HepG2 (cell line): Measurements from ENCODE around the gene ALG14. TPM values are rescaled to one million over a fixed set of nuclear protein-coding genes. Genes with fewer than 3 reads are reported as not detected.
A peak's percentile ranks its signal among the peaks of the same experiment; 100 is the strongest.

Source experiments
- MYPOP ChIP-seq: sonication (generic); formaldehyde crosslinking; IDR thresholded peaks from 2 replicates; pipeline ENCODE4 v1.8.1; 2023; ENCODE audit warnings: mild to moderate bottlenecking, moderate library complexity, missing genetic modification reagents
- TFAP4 ChIP-seq: sonication (generic); IDR thresholded peaks from 2 replicates; pipeline ENCODE4 v1.6.1; 2016; ENCODE audit warnings: low read depth, borderline replicate concordance
- ZMAT3 ChIP-seq: sonication (generic); formaldehyde crosslinking; conservative IDR thresholded peaks from 2 replicates; pipeline ENCODE4 v1.7.0; 2021; ENCODE audit warnings: missing genetic modification reagents
- ZNF318 ChIP-seq: sonication (generic); formaldehyde crosslinking; IDR thresholded peaks from 2 replicates; pipeline ENCODE4 v1.4.0; 2020; ENCODE audit warnings: mild to moderate bottlenecking, missing genetic modification reagents
- ZNF407 ChIP-seq: sonication (generic); formaldehyde crosslinking; IDR thresholded peaks from one replicate; pipeline ENCODE4 v1.5.1; 2020; ENCODE audit warnings: mild to moderate bottlenecking, missing genetic modification reagents; ENCODE audit errors: not compliant biosample characterization
- ZSCAN30 ChIP-seq: sonication (generic); formaldehyde crosslinking; IDR thresholded peaks from 2 replicates; pipeline ENCODE4 v1.5.0; 2020; ENCODE audit warnings: mild to moderate bottlenecking, missing genetic modification reagents
- polyA plus RNA-seq, 8 experiments: library from polyadenylated mRNA; depleted of rRNA in 3 of 8; stranded (reverse) in 7 of 8; unstranded in 1 of 8; fragments of >200 nt; fragmentation: Illumina TruSeq in 4 of 8; extraction: Trizol in 4 of 8; gene quantifications; 2 replicates each; pipeline versions ENCODE4 v1.2.1 to v1.2.3, GENCODE V29; 2011 to 2016; ENCODE audit warnings: low read depth in 4 of 8, missing spikeins in 1 of 8, mixed read lengths in 1 of 8; ENCODE audit not compliant: insufficient read depth in 1 of 8
- total RNA-seq, 5 experiments: library from RNA; depleted of rRNA; stranded (reverse); fragments of >200 nt; fragmentation: Illumina TruSeq; extraction: Trizol; gene quantifications; 2 replicates each; pipeline ENCODE4 v1.2.3, GENCODE V29; 2016; ENCODE audit warnings: low read depth in 1 of 5

ALG14 gene
- total and polyA plus RNA-seq, 2 of the 13 experiments (the other 11 are each of a cell fraction or from before 2014, with no cell fraction given): 4.5 to 12.7 TPM

GRCh38 chr1:95072532-95073419 is at the start of gene ALG14 (continued):
- TF ChIP-seq MYPOP (CRISPR knock-in tag) (peak; percentile 81), ZNF407 (CRISPR knock-in tag) (no peak), TFAP4 (peak; percentile 68; the same call in 1 of the 2 replicates), ZSCAN30 (no peak), ZNF318 (0 out of 2 replicates have a peak, but pooled peaks have one; percentile 21), ZMAT3 (no peak)
